Right ventricle myocardium inferior (tissue), 1 donor: ENCODE measurements around the gene ANKRD1. TPM values are rescaled to one million over a fixed set of nuclear protein-coding genes. Genes with fewer than 3 reads are reported as not detected.
"Not testable (repeated sequence)": the region's sequence is repeated elsewhere in the genome, so short reads cannot be mapped to it uniquely, and the experiment has no call there.

Experiments used
- ATAC-seq: fragments of 200-7000 bp; cut with Tn5 transposase; one replicate; pipeline ENCODE4 v1.9.1; 2020; ENCODE audit warnings: mild to moderate bottlenecking, moderate library complexity
- DNase-seq: peaks from one replicate; pipeline ENCODE4 v3.0.0; 2021; ENCODE audit errors: missing footprints
- intact Hi-C: fragments of 100-400 bp; cut with DNase I; formaldehyde crosslinking; loops from one replicate; pipeline ENCODE4 v1.11.0; 2022
- total RNA-seq: library from RNA; stranded (reverse); fragmentation: NEBNext Ultra II Directional; extraction: Animal tissue kit (Norgen Biotek cat#: 25700); gene quantifications from one replicate; pipeline ENCODE4 v1.2.1, GENCODE V29; 2021
- donor health status: DM: no; HTN: yes; CAD: no; lungs with severe emphysema.

Gene ANKRD1
- total RNA-seq, 1 donor from 2014 or later = 2,249 TPM

DNA sequence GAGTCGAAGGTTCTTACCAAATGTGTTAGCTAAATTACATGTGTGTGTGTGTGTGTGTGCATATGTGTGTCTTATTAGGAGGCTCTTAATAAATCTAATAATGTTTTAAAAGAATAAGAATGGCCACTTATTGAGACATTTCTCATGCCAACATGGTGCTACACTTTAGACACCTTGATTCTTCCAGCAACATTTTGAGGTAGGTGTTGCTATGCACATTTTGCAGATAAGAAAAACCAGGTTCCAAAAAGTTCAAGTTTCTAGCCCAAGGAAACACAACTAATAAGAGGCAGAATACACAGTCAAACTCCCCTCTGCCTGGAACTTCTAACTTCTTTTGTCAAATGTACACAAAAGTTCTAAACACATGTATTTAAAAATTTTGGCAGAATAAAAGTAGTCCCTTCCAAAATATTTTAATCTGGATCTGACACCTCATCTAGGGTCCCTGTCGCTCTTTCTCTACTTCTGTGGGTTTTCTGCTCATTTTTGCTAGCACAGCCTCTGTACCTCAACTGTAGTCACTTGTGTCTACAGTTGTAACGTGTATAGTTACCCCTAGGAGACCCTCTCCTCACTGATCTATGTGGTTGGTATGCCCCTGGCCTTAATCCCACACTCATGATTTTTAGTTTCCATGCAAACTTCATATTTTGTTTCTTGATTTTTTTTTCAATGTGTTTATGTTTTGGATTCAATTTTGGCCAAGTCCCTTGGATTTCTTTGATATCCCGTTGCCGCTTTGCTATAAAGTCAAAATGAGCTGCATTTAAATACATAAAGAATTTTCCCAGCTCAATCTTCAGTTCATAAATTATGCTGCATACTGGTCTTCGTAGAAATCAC lies 4.3 kb downstream of the ANKRD1 start:
- ATAC-seq (no peak), DNase-seq (no peak)
- intact Hi-C loops = loop anchor here (10.0 kb wide), 1 partner anchor 248 kb away; no protein-coding TSS in a partner anchor

DNA sequence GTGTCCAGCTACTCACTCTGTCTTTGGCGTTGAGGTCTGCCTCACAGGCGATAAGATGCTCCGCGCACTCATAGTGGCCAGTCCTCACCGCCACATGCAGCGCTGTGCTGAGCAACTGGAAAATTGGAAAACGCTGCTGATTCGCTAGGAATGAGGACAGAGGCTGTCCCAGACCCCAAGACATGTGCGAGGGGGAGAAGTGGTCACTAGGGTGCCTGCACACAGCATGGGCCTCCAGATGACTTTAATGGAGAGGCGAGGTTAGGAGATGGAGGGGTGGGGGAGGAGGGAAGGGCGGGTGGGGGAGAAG lies 5.2 kb downstream of the ANKRD1 start:
- intact Hi-C loops = loop anchor here (10.0 kb wide), 1 partner anchor 249 kb away; no protein-coding TSS in a partner anchor
- no peak for DNase-seq
- no peak for ATAC-seq

DNA sequence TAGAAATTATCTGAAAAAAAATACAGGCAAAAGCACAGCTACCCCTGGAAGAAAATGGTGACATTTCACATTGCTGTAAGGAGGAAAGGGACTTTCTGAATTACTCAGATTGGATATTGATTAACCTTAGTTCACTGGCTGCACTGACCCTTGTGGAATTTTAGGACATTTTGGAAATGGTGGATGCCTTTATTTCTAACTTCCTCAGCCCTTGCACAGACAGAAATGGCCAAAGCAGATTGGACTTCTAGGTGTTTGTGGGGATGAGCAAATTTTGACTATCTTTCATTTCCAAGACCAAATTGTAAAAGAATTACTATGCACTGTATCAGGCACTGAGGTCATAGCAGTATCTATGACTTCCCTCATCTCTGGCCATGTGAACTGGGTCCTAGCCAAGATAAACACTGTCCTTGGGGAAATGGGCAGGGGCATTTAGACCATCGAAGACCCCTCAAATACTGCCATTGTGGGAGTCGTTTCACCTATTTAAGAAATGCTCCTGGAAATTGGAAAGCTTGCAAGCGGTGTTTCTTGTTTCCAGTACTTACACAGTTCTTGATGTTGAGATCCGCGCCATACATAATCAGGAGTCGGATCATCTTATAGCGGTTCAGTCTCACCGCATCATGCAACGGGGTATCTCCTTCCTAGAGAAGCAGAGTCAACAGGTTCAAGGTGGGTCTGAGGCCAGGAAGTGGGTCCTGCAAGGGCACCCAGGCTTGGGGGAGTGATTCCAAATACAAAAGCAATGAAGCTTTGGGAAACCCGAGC lies 5.7 kb downstream of the ANKRD1 start:
- ATAC-seq (no peak), DNase-seq (no peak)
- intact Hi-C loops = loop anchor here (10.0 kb wide), 1 partner anchor 250 kb away; no protein-coding TSS in a partner anchor

DNA sequence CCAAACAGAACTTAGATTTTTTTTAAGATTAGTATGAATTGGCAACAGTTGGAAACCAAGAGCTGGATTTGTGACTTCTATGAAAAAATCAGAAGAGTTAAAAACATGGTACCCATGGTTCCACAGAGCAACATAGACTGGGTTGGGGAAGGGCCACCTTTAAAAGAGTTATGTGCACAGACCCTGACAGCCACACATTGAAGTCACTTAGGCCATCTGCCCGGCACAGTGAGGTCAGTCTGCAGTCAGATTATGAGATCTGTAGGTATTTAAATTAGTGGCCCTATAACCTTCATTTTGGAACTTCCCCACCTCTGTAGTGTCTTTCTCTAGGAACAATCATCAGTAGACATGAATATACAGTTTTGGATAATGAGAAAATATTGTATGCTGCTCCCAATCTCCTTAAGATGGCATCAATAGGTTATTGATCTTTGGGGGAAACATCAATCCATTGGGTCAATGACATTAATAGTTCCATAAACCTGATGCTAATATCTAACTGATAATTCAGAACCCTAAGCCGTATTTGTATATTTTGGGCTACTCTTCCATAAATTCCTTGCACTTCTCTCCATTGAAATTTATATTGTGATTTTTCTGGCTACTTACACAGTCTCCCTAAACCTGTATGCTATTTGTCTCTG lies 7.0 kb downstream of the ANKRD1 start:
- intact Hi-C loops = loop anchor here (2.0 to 10.0 kb wide), 2 partner anchors 57 to 251 kb away; no protein-coding TSS in a partner anchor
- DNase-seq (no peak), ATAC-seq (no peak)

DNA sequence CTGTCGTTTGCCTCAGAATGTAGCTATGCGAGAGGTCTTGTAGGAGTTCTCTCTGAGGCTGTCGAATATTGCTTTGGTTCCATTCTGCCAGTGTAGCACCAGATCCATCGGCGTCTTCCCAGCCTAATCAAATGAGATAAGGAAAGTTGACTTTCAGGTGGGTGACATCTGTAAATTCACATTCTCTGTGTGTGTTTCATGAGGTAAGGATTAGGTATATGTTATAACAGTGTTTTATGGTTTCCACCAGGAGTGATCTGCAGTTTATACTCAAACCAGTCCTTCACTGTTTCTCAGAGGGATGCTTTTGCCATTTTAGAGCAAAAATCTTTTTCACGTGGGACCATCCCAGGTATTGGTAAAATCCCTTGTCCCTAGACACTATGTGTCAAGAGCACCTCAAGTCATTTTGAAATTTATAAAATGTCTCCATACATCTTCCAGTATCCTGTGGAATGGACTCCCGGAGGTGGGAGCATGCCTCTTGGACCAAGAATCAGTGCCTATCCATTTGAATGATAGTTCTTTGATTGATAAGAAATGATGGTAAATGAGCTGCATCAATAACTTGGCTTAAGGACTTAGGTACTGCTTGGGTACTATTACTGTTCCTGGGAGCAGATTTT lies 7.9 kb downstream of the ANKRD1 start:
- ATAC-seq = no peak
- intact Hi-C loops = loop anchor here (2.0 to 10.0 kb wide), 2 partner anchors 58 to 252 kb away; no protein-coding TSS in a partner anchor
- no peak for DNase-seq

DNA sequence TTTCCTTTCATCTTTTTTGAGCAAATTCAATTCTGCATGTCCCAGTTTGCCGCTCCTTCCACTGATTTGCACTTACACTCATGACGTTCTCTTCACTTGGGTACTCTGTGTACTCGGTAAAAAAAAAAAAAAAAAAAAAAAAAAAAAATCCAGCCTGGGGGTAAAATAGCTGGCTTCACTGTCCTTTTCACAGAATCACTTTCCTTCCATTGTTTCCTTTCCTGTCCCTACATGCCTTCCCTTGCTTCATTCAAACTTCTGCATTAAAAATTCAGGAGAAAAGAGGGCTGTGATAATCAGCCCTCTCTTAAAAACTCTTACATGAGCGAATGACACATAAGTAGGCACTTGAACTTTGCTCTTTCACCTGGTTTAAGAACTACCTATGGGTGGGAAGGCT lies 8.7 kb downstream of the ANKRD1 start:
- intact Hi-C loops = loop anchor here (2.0 to 10.0 kb wide), 2 partner anchors 59 to 253 kb away; no protein-coding TSS in a partner anchor
- no peak for ATAC-seq
- DNase-seq = no peak

DNA sequence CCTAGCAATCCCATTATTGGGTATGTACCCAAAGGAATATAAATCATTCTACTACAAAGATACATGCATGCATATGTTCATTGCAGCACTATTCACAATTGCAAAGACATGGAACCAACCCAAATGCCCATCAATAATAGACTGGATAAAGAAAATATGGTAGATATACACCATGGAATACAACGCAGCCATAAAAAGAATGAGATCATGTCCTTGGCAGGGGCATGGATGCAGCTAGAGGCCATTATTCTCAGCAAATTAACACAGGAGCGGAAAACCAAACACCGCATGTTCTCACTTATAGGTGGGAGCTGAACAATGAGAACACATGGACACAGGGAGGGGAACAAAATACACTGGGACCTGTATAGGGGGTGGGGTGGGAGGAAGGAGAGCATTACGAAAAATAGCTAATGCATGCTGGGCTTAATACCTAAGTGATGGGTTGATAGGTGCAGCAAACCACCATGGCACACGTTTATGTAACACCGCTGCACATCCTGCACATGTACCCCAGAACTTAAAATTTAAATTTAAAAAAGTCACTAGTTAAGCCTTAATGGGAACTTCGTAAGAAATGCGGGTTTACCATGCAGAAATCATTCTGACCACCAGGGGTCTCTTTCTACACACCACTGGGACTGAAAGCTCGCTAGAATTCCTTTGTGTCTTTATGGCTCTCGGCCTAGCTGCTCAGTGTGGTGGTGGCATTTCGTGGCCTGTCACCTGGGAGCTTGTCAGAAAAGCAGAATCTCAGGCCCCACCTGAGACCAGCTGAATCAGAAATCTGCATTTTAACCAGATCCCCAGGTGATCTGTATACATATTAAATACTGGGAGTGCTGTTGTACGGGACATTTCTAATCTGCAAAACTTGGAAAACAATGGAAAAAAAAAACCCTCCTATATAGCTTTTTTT lies 9.5 kb downstream of the ANKRD1 start:
- DNase-seq (no peak), ATAC-seq (peak; percentile 81)
- intact Hi-C loops = loop anchor here (2.0 to 10.0 kb wide), 3 partner anchors 59 to 339 kb away; no protein-coding TSS in a partner anchor

DNA sequence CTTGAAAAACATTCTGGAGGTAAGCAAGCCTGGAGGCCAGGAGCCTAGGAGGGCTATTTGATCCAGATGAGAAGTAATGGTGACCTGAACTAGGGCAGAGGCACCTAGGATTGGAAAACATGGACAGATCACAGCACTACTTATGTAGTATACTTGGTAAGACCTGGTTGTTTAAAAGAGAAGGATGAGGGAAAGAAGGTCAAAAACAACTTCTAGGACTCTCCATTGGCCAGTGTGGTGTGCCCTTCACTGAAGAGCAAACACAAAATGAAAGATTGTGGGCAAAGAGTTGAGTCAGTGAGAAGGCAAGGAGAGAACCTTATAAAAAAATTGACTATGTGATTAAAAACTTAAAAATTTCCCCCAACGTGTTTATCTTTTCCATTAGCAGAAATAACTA lies 14.3 kb downstream of the ANKRD1 start:
- ATAC-seq = no peak
- intact Hi-C loops = no loop called here
- DNase-seq = no peak

DNA sequence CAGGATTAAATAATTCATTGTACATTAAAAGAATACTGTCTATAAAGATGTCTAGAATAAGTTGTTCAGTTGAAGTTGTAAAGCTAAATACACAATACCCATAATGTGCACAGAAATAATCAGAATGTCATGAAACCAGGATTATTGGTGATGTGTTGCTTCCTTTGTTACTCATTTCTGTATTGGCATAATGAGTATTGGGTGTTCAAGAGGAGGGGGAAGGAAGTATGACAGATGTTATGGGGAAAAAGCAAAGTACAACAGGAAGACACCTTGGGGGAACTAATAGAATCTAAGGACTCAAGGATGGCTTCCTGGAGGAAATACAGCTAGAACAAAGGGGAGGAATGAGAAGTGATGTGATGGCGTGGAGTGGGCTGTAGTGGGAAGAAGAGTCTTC lies 15.0 kb downstream of the ANKRD1 start:
- intact Hi-C loops = no loop called here
- no peak for ATAC-seq
- DNase-seq = no peak

DNA sequence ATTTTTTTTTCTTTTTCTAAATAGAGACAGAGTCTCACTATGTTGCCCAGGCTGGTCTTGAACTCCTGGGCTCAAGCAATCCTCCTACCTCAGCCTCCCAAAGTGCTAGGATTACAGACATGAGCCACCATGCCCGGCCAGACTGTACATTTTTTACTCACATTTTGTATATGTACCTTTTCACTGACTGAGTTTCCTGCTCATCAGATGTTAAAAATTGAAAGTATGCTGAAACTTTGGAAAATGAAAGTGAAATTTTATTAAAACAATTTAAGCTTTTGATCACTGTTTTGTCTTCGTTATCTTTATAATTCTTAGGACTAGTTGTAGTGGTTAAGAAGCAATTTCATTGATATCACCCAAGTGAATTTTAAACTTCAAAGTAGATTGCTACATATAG lies 24.0 kb downstream of the ANKRD1 start:
- intact Hi-C loops, DNase-seq: not testable (repeated sequence)

DNA sequence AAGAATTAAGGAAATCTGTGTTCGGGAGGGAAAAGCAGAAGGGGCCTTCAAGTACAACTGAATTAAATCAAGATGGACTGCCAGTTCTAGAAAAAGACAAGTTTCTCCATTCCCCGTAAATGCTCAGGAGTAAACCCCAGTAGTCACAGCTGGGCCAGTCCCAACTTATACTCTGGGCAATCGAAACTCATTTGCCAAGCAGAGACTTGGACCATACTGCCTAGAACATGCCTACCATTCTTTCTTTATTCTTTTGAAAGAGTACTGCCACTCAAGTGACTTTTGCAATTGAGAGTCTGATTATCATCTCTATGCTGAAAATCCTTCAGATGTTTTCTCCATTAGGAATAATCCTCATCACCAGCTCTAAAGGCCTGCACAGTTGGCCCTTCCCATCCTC lies 27.7 kb downstream of the ANKRD1 start:
- intact Hi-C loops = no loop called here
- no peak for ATAC-seq
- no peak for DNase-seq

More for the DNA sequence above, 24.0 kb downstream of the ANKRD1 start:
- ATAC-seq = not testable (repeated sequence)

DNA sequence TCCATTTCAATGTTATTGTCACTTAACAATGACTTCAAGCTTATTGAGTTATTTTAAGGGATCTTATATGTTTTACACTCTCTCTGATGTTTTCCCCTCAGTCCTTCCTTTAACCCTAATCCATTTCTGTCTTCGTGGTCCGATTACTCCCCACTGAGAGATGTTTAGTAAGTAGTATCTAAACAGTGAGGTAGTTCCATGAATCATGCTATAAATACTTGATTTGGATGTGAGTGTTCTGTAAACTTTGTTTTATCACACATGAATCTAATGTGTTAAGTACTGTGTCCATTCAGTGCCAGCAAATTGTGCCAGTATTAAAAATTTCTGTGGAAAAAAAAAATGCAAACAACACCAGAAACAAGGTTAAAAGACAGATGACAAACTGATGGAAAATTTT lies 30.5 kb downstream of the ANKRD1 start:
- ATAC-seq (no peak), DNase-seq (no peak)
- intact Hi-C loops = no loop called here

DNA sequence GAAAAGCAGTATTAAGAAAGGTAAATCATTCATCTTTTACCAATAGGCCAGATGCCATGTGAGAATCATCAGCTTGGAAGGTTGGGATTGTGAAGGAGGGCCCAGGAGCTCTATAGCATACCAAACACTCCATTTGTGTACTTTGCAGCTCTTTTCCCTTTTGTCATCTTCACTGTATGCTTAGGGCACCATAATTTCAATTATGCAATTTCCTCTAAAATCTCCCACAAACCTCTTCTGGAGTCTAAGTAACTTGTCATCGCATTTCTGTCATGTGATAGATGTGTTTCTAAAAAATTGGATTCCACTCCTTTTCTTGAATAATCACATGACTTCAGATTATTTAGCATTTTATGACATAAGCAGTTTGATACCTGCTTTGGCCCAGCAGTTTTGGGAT lies 31.3 kb downstream of the ANKRD1 start:
- intact Hi-C loops = no loop called here
- no peak for DNase-seq
- no peak for ATAC-seq

DNA sequence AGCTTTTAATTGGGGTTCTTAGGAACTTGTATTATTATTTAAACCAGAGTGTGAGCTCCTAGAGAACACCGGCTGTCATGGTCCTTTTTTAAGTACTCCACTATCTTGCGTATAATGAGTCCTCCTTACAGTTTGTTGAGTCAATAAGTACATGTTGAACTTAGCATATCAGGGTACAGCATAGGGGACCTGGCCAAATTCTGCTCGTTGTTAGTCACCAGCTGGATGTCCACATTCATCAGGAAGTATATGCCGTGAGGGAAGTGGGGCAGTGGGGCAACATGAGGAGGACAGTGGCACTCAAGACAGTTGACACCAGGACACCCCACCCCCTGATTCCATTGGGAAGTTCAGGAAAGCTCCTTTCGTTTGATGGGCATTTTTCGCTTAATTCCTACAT lies 32.5 kb downstream of the ANKRD1 start:
- ATAC-seq (no peak), DNase-seq (no peak)
- intact Hi-C loops = no loop called here

DNA sequence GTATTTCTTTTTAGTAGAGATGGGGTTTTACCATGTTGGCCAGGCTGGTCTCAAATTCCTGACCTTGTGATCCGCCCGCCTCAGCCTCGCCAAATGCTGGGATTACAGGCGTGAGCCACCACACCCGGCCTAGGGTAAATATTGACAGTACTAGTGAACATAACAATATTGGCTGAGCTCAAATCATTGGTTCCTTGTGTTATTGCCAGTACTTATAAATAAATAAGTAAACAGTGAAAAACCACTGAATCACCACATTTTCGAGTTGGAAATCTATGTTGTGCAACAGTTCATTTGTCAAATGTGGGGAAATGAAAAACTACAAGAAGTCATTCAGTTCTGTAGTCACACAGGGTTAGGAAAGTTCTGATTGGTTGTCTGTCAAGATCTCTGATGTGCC lies 33.3 kb downstream of the ANKRD1 start:
- intact Hi-C loops = no loop called here
- ATAC-seq = no peak
- DNase-seq = no peak

DNA sequence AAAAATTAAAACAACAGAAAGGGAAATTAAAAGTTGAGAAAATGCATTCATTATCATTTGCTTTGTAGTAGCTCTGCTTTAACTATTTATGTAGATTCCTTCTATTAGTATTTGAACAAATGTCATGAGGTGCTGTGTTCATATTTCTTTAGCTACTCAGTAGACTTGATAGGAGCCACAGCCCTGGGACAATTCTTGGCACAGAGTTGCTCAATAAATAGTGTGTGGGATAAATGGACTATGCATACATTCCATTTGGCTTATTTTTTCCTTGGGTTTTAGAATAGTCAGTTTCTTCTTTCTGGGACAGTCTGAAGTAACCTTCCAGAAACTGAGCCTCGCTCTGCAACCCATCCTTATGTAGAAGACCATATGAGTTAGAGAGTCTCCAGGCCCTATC lies 35.7 kb downstream of the ANKRD1 start:
- ATAC-seq = no peak
- intact Hi-C loops = no loop called here
- no peak for DNase-seq

DNA sequence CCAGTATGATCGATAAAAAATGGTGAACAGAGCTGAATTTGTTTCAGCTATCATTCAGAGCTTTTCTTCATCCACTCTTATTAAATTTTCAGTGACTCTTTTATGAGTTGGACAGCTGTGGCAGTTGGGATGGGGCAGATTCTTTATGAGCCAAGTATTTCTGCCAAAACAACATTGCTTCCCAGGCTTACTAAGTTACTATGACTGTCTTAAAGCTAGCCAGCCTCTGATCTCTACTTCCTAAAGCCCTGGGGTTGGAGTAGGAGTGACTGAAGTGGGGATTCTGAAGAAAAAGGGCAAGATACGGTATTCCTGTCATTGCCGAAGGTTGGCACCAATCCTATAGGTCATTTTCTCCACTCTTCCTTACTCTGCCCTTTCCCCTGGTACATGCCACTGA lies 36.5 kb downstream of the ANKRD1 start:
- ATAC-seq (no peak), DNase-seq (no peak)
- intact Hi-C loops = no loop called here
